ENCODE results near the gene C6orf136.

C6orf136 gene

DNA sequence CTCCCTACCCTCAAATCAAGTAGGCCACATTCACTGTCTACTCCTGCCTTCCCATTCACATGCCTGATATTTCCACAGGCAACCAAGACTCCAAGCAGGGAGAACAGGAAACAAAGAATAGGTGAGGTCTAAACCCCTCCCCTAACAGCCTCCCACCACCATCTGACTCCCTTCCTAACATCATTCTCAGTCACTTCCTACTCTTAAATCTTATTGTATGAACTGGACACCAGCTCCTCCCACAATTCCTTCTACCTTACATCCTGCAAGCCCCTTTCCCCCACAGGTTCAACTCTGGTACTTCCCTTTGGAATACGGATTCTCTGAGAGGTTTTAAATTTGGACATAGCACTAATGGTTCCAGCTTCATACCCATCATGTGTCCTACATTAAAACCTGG lies 944 bp upstream of the C6orf136 start:
- DNase-seq (ENCODE audit: low spot score), result no peak
- TF ChIP-seq, protein P1, sequence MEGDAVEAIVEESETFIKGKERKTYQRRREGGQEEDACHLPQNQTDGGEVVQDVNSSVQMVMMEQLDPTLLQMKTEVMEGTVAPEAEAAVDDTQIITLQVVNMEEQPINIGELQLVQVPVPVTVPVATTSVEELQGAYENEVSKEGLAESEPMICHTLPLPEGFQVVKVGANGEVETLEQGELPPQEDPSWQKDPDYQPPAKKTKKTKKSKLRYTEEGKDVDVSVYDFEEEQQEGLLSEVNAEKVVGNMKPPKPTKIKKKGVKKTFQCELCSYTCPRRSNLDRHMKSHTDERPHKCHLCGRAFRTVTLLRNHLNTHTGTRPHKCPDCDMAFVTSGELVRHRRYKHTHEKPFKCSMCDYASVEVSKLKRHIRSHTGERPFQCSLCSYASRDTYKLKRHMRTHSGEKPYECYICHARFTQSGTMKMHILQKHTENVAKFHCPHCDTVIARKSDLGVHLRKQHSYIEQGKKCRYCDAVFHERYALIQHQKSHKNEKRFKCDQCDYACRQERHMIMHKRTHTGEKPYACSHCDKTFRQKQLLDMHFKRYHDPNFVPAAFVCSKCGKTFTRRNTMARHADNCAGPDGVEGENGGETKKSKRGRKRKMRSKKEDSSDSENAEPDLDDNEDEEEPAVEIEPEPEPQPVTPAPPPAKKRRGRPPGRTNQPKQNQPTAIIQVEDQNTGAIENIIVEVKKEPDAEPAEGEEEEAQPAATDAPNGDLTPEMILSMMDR (IDR thresholded peaks at IDR 0.05; ENCODE audit: borderline replicate concordance, control extremely low read depth, extremely low read depth, insufficient read depth, missing control alignments), result no peak
- in situ Hi-C loops (cut with MboI; ENCODE audit: low sequenced_read_pairs, unreplicated experiment), result no loop called here

DNA sequence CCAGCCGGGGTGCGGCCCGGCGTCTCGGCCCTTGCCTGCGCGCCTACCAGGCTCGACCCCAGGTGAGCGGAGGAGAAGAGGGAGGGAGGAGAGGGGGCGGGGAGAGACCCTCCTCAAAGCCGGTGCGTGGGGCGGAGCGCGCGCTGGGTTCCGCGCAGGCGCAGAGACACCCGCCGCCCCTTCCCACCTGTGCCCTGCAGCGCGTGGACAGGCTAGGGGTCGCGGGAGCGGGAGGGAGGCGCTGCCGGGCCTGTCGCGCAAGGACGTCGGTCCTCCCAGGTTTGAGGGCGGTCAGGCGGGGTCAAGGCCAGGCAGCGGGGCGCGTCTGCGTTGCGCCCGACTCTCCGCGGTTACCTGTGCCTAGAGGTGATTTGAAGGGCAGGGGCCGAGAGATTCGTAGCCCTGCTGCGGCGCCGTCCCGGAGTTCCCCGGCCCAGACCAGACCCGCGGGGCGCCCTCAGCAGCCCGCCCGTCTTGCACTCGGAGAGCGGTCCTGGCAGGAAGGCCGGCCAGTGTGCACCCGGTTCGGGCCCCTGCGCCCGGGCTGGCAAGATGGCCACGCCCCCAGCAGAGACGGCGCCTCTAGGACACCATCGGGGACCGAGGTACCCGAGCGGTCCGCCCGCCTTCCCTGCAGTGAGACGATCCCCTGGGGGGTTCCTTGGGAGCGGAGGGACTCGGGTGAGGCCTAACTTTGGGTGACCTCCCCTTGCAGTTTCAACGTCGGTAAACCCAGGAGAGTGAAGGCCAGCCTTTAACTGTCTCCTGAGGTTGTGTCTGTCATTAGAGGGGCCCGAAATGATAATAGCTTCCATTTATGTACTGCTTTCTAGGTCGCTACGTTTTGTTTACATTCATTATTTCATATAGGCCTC lies 546 bp downstream of the C6orf136 start:
- peak; percentile 87 for DNase-seq (ENCODE audit: low spot score)
- TF ChIP-seq, protein P1 (IDR thresholded peaks at IDR 0.05; ENCODE audit: borderline replicate concordance, control extremely low read depth, extremely low read depth, insufficient read depth, missing control alignments), result no peak

DNA sequence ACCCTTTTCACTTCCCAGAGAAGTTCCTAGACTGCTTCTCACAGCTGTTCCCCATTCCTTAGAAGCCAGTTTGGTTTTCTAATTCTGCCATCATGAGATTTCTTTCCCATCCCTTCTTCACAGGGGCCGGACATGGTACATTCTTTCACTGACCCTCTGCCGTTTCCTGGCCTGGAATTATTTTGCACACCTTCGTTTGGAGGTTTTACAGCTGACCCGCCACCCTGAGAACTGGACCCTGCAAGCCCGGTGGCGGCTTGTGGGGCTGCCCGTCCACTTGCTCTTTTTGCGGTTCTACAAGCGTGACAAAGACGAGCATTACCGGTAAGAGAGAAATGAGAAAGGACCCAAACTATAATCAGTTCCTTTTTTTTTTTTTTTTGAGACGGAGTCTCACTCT lies 4.2 kb downstream of the C6orf136 start:
- in situ Hi-C loops (cut with MboI; ENCODE audit: low sequenced_read_pairs, unreplicated experiment), result no loop called here
- no peak for DNase-seq (ENCODE audit: low spot score)
- TF ChIP-seq, protein P1 (IDR thresholded peaks at IDR 0.05; ENCODE audit: borderline replicate concordance, control extremely low read depth, extremely low read depth, insufficient read depth, missing control alignments), result no peak

More for the DNA sequence above, 546 bp downstream of the C6orf136 start:
- in situ Hi-C loops (cut with MboI; ENCODE audit: low sequenced_read_pairs, unreplicated experiment), result no loop called here

DNA sequence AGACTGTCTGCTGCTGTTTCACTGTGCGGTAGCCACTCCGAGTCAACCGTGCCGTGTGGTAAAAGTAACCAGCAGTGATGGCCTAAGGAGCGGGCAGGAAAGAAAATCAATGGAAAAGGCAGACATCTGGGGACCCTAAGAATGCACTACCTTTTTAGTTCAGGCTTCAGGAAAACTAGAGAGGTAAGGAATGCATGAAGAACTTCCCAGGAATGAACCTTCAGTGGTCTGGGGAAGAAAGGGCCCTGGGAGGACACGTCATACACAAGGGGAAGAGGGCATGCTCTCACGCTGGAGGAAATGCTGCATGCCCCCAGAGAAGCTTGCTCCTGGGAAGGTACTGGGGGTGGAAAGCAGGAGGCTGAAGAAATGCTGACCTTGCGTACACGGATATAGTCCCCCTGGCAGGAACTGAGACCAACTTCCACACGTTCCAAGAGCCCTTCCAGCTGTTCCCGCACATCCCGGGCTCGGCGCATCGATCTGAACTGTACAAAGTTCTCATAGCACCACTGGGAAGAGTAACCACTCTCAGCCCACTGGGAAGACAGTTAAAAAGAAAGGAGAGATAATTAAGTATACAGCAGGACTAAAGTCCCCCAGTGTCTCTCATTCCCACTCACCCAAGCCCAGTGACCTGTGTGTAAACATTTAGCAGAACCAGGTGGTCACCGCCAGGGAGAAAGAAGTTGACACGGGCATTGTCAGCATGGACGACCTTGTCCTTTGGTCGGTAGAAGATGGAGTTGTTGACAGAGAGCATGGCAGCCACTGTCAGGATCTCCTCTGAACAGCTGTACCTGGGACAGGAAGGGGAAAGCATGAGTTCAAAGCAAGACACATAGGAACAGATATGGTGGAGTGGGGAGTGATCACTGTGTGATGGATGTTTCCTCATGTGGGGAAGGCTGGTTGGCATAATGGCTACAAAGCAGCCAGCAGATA lies 8.1 kb downstream of the C6orf136 start:
- in situ Hi-C loops (cut with MboI; ENCODE audit: low sequenced_read_pairs, unreplicated experiment), result no loop called here
- no peak for DNase-seq (ENCODE audit: low spot score)
- TF ChIP-seq, protein P1 (IDR thresholded peaks at IDR 0.05; ENCODE audit: borderline replicate concordance, control extremely low read depth, extremely low read depth, insufficient read depth, missing control alignments), result no peak

DNA sequence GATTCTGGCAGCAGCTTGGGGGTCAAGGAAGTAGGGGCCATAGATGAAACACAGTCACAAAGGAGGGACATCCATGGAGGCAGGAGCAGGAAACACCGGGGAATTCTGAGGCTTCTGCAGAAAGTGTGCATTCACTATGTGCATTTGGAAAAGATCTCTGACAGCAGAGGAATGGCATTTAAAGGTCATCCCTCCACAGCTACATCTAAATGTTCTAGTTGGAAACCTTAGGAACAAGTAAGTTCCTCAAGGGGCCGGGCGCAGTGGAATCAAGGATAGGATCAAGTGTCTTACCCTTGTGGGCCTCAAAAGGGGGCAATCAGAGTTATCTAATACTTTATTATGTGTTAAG lies 8.8 kb downstream of the C6orf136 start:
- in situ Hi-C loops (cut with MboI; ENCODE audit: low sequenced_read_pairs, unreplicated experiment), result no loop called here
- TF ChIP-seq, protein P1 (IDR thresholded peaks at IDR 0.05; ENCODE audit: borderline replicate concordance, control extremely low read depth, extremely low read depth, insufficient read depth, missing control alignments), result no peak
- no peak for DNase-seq (ENCODE audit: low spot score)

DNA sequence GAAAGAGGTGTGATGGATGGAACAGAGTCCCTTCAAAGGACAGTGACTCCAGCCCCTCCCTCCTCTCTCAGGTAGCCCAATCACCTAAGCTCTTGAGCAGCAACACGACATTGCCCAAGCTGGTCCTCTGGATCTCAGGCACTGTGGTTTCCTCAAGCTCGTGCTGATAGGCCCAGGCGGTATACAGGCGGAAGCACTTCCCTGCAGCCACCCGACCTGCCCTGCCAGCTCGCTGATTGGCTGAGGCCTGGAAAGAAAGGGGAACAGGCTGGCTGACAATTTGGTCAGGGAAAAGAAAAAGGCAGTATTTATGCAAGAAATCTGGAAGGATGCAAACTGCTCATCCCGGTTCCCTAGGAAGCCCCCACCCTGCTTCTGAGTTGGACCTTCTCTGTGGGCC lies 9.6 kb downstream of the C6orf136 start:
- DNase-seq (ENCODE audit: low spot score), result no peak
- TF ChIP-seq, protein P1 (IDR thresholded peaks at IDR 0.05; ENCODE audit: borderline replicate concordance, control extremely low read depth, extremely low read depth, insufficient read depth, missing control alignments), result no peak
- in situ Hi-C loops (cut with MboI; ENCODE audit: low sequenced_read_pairs, unreplicated experiment), result no loop called here

All from GM13976 (cell line).